BE2C (cell line): ENCODE measurements around the gene TMBIM4.
A peak's percentile ranks its signal among the peaks of the same experiment; 100 is the strongest.

Experiments
- DNase-seq: peaks from one replicate; pipeline ENCODE4 v3.0.0-alpha.2; 2020
- H3K27me3 ChIP-seq: fragments of 250-450 bp; sonication (Bioruptor Pico); 2 replicates; pipeline ENCODE4 v1.5.1; 2020; ENCODE audit warnings: mild to moderate bottlenecking
- H3K36me3 ChIP-seq: fragments of 250-450 bp; sonication (Bioruptor Pico); 2 replicates; pipeline ENCODE4 v1.5.1; 2020; ENCODE audit warnings: mild to moderate bottlenecking
- H3K4me1 ChIP-seq: fragments of 250-450 bp; sonication (Bioruptor Pico); 2 replicates; pipeline ENCODE4 v1.5.1; 2020
- H3K4me3 ChIP-seq: 2 replicates; pipeline ENCODE4 v1.5.1; 2011; ENCODE audit warnings: low read depth, low read length
- H3K9me3 ChIP-seq: fragments of 250-450 bp; sonication (Bioruptor Pico); 2 replicates; pipeline ENCODE4 v1.5.1; 2020
- CTCF ChIP-seq: IDR thresholded peaks from 2 replicates; pipeline ENCODE4 v1.5.1; 2012; ENCODE audit warnings: mild to moderate bottlenecking, low read depth, low read length

The TMBIM4 gene

GRCh38 chr12:66144791-66145754 is 24.7 kb downstream of the TMBIM4 start:
- H3K4me3 ChIP-seq = no peak overlapping the region
- H3K9me3 ChIP-seq = no peaks in the 10 kb centered on the region; the same call in 1 of the 2 replicates
- no peaks in the 10 kb centered on the region for H3K27me3 ChIP-seq
- H3K4me1 ChIP-seq = no peaks in the 10 kb centered on the region
- peak; percentile 24 for DNase-seq
- peak; percentile 74 for TF ChIP-seq CTCF
- no peaks in the 10 kb centered on the region; the same call in 1 of the 2 replicates for H3K36me3 ChIP-seq

GRCh38 chr12:66143868-66144267 is 25.9 kb downstream of the TMBIM4 start:
- H3K4me1 ChIP-seq = no peaks in the 10 kb centered on the region
- no peak for TF ChIP-seq CTCF
- H3K4me3 ChIP-seq = no peak overlapping the region
- H3K27me3 ChIP-seq = no peaks in the 10 kb centered on the region
- H3K9me3 ChIP-seq = no peaks in the 10 kb centered on the region; the same call in 1 of the 2 replicates
- H3K36me3 ChIP-seq = no peaks in the 10 kb centered on the region; the same call in 1 of the 2 replicates
- DNase-seq = no peak

GRCh38 chr12:66142826-66143225 is 27.0 kb downstream of the TMBIM4 start:
- no peaks in the 10 kb centered on the region for H3K4me1 ChIP-seq

GRCh38 chr12:66141299-66141698 is 28.5 kb downstream of the TMBIM4 start:
- no peak overlapping the region for H3K4me3 ChIP-seq
- H3K36me3 ChIP-seq = no peaks in the 10 kb centered on the region; the same call in 1 of the 2 replicates
- no peak for DNase-seq

More at GRCh38 chr12:66142826-66143225, 27.0 kb downstream of the TMBIM4 start:
- H3K4me3 ChIP-seq = no peak overlapping the region
- H3K27me3 ChIP-seq = no peaks in the 10 kb centered on the region
- TF ChIP-seq CTCF = no peak
- H3K9me3 ChIP-seq = no peaks in the 10 kb centered on the region; the same call in 1 of the 2 replicates
- no peaks in the 10 kb centered on the region; the same call in 1 of the 2 replicates for H3K36me3 ChIP-seq
- no peak for DNase-seq

GRCh38 chr12:66140731-66141130 is 29.1 kb downstream of the TMBIM4 start:
- no peak overlapping the region for H3K4me3 ChIP-seq
- no peaks in the 10 kb centered on the region; the same call in 1 of the 2 replicates for H3K36me3 ChIP-seq
- H3K27me3 ChIP-seq = no peaks in the 10 kb centered on the region
- H3K9me3 ChIP-seq = no peaks in the 10 kb centered on the region; the same call in 1 of the 2 replicates
- H3K4me1 ChIP-seq = no peaks in the 10 kb centered on the region
- TF ChIP-seq CTCF = no peak
- no peak for DNase-seq

More at GRCh38 chr12:66141299-66141698, 28.5 kb downstream of the TMBIM4 start:
- no peak for TF ChIP-seq CTCF
- no peaks in the 10 kb centered on the region for H3K4me1 ChIP-seq
- H3K27me3 ChIP-seq = no peaks in the 10 kb centered on the region
- H3K9me3 ChIP-seq = no peaks in the 10 kb centered on the region; the same call in 1 of the 2 replicates
